ENCODE results near the gene CLTC. TPM values are rescaled to one million over a fixed set of nuclear protein-coding genes. Genes with fewer than 3 reads are reported as not detected.

CLTC gene
- total and polyA plus RNA-seq, 2 experiments from 2014 or later: 107 to 344 TPM

DNA sequence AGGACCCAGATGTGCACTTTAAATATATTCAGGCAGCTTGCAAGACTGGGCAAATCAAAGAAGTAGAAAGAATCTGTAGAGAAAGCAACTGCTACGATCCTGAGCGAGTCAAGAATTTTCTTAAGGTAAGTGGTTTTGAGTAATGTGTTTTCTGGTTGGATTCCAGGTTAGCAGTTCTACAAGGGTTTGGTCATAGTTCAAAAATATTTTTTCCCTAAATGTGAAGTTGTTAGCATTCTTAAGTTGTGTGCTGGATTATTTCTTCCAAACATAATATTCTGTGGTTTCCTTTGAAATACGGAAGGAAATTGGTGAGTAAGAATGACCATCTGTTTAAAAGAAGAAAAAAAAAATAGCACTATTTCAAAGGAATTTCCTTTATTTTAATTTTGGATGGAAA is 49.1 kb downstream of the CLTC start (continued):
- no peak for TF ChIP-seq EZH2 (IDR thresholded peaks at IDR 0.05; ENCODE audit: low read depth, unreplicated experiment)
- TF ChIP-seq NANOG (IDR thresholded peaks at IDR 0.05; ENCODE audit: borderline replicate concordance): no peak
- TF ChIP-seq EZH2phosphoT487 (IDR thresholded peaks at IDR 0.05; ENCODE audit: unreplicated experiment): no peak
- TF ChIP-seq STAT1 (IDR thresholded peaks at IDR 0.05; ENCODE audit: unreplicated experiment): no peak
- no peak for TF ChIP-seq CREB1 (CRISPR knock-in tag; IDR thresholded peaks at IDR 0.05; ENCODE audit: low read depth)

DNA sequence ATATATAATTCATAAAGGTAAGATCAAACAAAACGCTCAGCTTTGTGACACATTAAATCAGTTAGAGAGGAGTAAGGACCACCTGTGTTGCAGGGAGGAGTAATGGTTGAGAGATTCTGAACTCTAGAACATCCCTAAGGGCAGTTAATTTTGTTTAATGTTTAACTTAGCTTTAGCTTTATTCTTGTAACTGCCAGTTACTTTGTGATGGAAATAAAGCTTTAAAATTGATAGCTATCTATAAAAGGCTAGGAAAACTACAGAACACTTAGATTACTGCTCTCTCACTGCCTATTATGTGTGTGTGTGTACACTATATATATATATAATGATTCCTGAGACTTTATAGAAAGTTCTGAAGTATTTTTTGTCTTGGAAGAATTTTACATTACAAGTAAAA is 49.7 kb downstream of the CLTC start:
- no peak overlapping the region for H3K4me3 Mint-ChIP-seq
- no peak overlapping the region for H3K4me3 ChIP-seq
- ATAC-seq: no peak

More for the DNA sequence above, 49.7 kb downstream of the CLTC start:
- H2AFZ ChIP-seq: no peak overlapping the region
- no peaks in the 10 kb centered on the region for H3K9me3 Mint-ChIP-seq
- H3K27ac Mint-ChIP-seq: no peak overlapping the region
- peaks cover 65% of the 10 kb centered on the region for H3K36me3 ChIP-seq (ENCODE audit: insufficient read depth)
- TF ChIP-seq POLR2AphosphoS5 (IDR thresholded peaks at IDR 0.05; ENCODE audit: low read depth): no peak
- no peak for TF ChIP-seq EZH2phosphoT487 (IDR thresholded peaks at IDR 0.05; ENCODE audit: unreplicated experiment)
- TF ChIP-seq, protein P1, sequence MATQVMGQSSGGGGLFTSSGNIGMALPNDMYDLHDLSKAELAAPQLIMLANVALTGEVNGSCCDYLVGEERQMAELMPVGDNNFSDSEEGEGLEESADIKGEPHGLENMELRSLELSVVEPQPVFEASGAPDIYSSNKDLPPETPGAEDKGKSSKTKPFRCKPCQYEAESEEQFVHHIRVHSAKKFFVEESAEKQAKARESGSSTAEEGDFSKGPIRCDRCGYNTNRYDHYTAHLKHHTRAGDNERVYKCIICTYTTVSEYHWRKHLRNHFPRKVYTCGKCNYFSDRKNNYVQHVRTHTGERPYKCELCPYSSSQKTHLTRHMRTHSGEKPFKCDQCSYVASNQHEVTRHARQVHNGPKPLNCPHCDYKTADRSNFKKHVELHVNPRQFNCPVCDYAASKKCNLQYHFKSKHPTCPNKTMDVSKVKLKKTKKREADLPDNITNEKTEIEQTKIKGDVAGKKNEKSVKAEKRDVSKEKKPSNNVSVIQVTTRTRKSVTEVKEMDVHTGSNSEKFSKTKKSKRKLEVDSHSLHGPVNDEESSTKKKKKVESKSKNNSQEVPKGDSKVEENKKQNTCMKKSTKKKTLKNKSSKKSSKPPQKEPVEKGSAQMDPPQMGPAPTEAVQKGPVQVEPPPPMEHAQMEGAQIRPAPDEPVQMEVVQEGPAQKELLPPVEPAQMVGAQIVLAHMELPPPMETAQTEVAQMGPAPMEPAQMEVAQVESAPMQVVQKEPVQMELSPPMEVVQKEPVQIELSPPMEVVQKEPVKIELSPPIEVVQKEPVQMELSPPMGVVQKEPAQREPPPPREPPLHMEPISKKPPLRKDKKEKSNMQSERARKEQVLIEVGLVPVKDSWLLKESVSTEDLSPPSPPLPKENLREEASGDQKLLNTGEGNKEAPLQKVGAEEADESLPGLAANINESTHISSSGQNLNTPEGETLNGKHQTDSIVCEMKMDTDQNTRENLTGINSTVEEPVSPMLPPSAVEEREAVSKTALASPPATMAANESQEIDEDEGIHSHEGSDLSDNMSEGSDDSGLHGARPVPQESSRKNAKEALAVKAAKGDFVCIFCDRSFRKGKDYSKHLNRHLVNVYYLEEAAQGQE (IDR thresholded peaks at IDR 0.05; ENCODE audit: unreplicated experiment): no peak
- no peak for TF ChIP-seq EZH2 (IDR thresholded peaks at IDR 0.05; ENCODE audit: low read depth, unreplicated experiment)
- no peak for TF ChIP-seq ZNF114 (CRISPR knock-in tag; IDR thresholded peaks at IDR 0.05)
- TF ChIP-seq NANOG (IDR thresholded peaks at IDR 0.05; ENCODE audit: borderline replicate concordance): no peak
- TF ChIP-seq ZNF331 (CRISPR knock-in tag; IDR thresholded peaks at IDR 0.05; ENCODE audit: low read depth): no peak
- no peak for TF ChIP-seq CREB1 (CRISPR knock-in tag; IDR thresholded peaks at IDR 0.05; ENCODE audit: low read depth)
- no peak for TF ChIP-seq JUNB (IDR thresholded peaks at IDR 0.05; ENCODE audit: unreplicated experiment)
- TF ChIP-seq, protein P2, sequence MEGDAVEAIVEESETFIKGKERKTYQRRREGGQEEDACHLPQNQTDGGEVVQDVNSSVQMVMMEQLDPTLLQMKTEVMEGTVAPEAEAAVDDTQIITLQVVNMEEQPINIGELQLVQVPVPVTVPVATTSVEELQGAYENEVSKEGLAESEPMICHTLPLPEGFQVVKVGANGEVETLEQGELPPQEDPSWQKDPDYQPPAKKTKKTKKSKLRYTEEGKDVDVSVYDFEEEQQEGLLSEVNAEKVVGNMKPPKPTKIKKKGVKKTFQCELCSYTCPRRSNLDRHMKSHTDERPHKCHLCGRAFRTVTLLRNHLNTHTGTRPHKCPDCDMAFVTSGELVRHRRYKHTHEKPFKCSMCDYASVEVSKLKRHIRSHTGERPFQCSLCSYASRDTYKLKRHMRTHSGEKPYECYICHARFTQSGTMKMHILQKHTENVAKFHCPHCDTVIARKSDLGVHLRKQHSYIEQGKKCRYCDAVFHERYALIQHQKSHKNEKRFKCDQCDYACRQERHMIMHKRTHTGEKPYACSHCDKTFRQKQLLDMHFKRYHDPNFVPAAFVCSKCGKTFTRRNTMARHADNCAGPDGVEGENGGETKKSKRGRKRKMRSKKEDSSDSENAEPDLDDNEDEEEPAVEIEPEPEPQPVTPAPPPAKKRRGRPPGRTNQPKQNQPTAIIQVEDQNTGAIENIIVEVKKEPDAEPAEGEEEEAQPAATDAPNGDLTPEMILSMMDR (conservative IDR thresholded peaks at IDR 0.05; ENCODE audit: low read depth in 2 of 2): no peak
- TF ChIP-seq, protein P3, sequence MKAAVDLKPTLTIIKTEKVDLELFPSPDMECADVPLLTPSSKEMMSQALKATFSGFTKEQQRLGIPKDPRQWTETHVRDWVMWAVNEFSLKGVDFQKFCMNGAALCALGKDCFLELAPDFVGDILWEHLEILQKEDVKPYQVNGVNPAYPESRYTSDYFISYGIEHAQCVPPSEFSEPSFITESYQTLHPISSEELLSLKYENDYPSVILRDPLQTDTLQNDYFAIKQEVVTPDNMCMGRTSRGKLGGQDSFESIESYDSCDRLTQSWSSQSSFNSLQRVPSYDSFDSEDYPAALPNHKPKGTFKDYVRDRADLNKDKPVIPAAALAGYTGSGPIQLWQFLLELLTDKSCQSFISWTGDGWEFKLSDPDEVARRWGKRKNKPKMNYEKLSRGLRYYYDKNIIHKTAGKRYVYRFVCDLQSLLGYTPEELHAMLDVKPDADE (IDR thresholded peaks at IDR 0.05): no peak
- TF ChIP-seq STAT1 (IDR thresholded peaks at IDR 0.05; ENCODE audit: unreplicated experiment): no peak
- TF ChIP-seq, protein P4, sequence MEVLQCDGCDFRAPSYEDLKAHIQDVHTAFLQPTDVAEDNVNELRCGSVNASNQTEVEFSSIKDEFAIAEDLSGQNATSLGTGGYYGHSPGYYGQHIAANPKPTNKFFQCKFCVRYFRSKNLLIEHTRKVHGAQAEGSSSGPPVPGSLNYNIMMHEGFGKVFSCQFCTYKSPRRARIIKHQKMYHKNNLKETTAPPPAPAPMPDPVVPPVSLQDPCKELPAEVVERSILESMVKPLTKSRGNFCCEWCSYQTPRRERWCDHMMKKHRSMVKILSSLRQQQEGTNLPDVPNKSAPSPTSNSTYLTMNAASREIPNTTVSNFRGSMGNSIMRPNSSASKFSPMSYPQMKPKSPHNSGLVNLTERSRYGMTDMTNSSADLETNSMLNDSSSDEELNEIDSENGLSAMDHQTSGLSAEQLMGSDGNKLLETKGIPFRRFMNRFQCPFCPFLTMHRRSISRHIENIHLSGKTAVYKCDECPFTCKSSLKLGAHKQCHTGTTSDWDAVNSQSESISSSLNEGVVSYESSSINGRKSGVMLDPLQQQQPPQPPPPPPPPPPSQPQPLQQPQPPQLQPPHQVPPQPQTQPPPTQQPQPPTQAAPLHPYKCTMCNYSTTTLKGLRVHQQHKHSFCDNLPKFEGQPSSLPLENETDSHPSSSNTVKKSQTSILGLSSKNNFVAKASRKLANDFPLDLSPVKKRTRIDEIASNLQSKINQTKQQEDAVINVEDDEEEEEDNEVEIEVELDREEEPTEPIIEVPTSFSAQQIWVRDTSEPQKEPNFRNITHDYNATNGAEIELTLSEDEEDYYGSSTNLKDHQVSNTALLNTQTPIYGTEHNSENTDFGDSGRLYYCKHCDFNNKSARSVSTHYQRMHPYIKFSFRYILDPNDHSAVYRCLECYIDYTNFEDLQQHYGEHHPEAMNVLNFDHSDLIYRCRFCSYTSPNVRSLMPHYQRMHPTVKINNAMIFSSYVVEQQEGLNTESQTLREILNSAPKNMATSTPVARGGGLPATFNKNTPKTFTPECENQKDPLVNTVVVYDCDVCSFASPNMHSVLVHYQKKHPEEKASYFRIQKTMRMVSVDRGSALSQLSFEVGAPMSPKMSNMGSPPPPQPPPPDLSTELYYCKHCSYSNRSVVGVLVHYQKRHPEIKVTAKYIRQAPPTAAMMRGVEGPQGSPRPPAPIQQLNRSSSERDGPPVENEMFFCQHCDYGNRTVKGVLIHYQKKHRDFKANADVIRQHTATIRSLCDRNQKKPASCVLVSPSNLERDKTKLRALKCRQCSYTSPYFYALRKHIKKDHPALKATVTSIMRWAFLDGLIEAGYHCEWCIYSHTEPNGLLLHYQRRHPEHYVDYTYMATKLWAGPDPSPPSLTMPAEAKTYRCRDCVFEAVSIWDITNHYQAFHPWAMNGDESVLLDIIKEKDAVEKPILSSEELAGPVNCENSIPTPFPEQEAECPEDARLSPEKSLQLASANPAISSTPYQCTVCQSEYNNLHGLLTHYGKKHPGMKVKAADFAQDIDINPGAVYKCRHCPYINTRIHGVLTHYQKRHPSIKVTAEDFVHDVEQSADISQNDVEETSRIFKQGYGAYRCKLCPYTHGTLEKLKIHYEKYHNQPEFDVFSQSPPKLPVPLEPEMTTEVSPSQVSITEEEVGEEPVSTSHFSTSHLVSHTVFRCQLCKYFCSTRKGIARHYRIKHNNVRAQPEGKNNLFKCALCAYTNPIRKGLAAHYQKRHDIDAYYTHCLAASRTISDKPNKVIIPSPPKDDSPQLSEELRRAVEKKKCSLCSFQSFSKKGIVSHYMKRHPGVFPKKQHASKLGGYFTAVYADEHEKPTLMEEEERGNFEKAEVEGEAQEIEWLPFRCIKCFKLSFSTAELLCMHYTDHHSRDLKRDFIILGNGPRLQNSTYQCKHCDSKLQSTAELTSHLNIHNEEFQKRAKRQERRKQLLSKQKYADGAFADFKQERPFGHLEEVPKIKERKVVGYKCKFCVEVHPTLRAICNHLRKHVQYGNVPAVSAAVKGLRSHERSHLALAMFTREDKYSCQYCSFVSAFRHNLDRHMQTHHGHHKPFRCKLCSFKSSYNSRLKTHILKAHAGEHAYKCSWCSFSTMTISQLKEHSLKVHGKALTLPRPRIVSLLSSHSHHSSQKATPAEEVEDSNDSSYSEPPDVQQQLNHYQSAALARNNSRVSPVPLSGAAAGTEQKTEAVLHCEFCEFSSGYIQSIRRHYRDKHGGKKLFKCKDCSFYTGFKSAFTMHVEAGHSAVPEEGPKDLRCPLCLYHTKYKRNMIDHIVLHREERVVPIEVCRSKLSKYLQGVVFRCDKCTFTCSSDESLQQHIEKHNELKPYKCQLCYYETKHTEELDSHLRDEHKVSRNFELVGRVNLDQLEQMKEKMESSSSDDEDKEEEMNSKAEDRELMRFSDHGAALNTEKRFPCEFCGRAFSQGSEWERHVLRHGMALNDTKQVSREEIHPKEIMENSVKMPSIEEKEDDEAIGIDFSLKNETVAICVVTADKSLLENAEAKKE (CRISPR knock-in tag; IDR thresholded peaks at IDR 0.05): no peak
- no peaks in the 10 kb centered on the region for H3K4me1 Mint-ChIP-seq
- no peaks in the 10 kb centered on the region for H3K9me2 ChIP-seq (ENCODE audit: insufficient read depth)
- peaks cover 8% of the 10 kb centered on the region; the same call in 1 of the 2 replicates for H3K79me2 ChIP-seq (replicated peaks; ENCODE audit: insufficient read depth)
- H3K27me3 Mint-ChIP-seq (ENCODE audit: insufficient read depth, low read depth, poor library complexity): no peaks in the 10 kb centered on the region
- 0 out of 2 replicates have a peak, but pooled peaks cover 6% of the 10 kb centered on the region for H4K20me1 ChIP-seq (replicated peaks; ENCODE audit: insufficient read depth)
- H3K4me2 ChIP-seq: no peak overlapping the region
- no peaks in the 10 kb centered on the region for H3K4me1 ChIP-seq (ENCODE audit: insufficient read depth)
- DNase-seq (ENCODE audit: low spot score): no peak
- H3K27me3 ChIP-seq (ENCODE audit: insufficient read depth): no peaks in the 10 kb centered on the region
- H3K27ac ChIP-seq (ENCODE audit: low read depth): no peak overlapping the region
- peaks cover 66% of the 10 kb centered on the region for H3K36me3 Mint-ChIP-seq (ENCODE audit: low read depth)
- no peaks in the 10 kb centered on the region for H3F3A ChIP-seq (replicated peaks; ENCODE audit: low read depth)
